Posterior cingulate gyrus (tissue), 11 donors: ENCODE measurements around the gene SPATA31A3.
A peak's percentile ranks its signal among the peaks of the same experiment; 100 is the strongest.
"Not testable (repeated sequence)": the region's sequence is repeated elsewhere in the genome, so short reads cannot be mapped to it uniquely, and the experiment has no call there.

Experiments
- DNase-seq, 10 donors: peaks; one replicate each; pipeline versions ENCODE4 v3.0.0 to v3.0.0-alpha.2; 2020 to 2021; ENCODE audit warnings: mixed read lengths in 3 of 10
- intact Hi-C: fragments of 100-400 bp; cut with DNase I; formaldehyde crosslinking; loops from one replicate; pipeline ENCODE4 v1.15.1; 2023

The SPATA31A3 gene

DNA sequence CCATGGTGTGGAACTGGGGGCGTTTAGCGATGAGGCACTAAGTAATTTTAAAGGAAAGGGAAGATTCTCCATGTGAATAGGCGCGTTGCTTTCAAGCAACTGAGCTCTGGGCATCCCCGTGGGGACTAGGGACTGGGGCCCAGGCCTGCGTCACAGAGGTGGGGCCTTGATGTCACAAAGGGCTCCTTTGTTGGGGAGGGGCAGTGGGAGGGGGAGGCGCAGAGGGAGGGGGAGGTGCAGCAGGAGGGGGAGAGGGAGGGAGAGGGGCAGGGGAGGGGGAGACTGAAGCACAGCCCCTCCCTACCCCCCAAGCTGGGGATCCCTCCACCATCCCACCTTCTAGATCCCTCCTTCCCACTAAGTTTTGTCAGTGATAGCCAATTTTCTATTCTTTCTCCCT lies at the start of gene SPATA31A3:
Gene SPATA31A3 (minus strand): TSS at position 101 of the 400 bp plus-strand sequence. CDS start 29 bp downstream, at position 72.
- intact Hi-C loops, DNase-seq: not testable (repeated sequence)

DNA sequence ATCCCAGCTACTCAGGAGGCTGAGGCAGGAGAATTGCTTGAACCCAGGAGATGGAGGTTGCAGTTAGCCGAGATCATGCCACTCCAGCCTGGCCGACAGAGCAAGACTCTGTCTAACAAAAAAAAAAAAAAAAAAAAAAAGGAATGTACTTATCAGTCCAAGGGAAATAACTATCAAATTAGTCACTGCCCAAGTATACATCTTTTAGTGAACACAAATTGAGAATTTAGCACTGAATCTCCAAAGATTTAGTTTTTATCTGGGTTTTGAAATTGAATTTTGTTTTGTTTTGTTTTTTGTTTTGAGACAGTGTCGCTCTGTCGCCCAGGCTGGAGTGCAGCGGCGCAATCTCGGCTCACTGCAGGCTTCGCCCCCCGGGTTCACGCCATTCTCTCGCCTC lies 39.8 kb downstream of the SPATA31A3 start:
- peak in 1 of 10 donors; percentile 25 for DNase-seq
- intact Hi-C loops, result not testable (repeated sequence)

DNA sequence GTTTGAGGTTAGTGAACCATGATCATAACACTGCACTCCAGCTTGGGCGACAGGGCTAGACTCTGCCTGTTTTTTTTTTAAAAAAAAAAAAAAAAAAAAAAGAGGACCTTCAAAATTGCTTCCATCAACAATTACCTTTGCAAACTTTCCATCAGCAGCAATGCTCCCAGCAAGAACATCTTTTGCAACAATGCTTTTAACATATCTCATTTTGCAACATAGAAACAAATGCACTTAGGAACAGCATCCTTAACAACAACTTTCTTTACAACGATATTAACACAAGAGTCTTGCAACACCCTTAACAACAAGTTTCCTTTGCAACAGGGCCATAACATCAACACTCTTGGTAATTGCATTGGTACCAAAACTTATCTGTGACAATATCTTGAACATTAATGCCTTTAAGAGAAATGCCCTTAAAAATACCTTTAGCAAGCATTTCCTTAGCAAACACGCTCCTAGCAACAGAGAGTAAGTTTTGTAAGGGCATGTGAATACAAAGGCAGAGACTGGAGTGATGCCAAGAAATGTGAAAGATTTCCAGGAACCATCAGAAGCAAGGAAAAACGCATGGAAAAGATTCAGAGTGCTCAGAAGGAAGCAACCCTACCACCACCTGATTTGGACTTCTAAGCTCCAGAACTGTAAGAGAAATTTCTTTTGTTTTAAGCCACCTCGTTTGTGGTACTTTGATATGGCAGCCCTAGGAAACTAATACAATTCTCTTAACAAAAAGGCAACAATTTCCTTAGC lies 49.8 kb downstream of the SPATA31A3 start:
- DNase-seq, intact Hi-C loops: not testable (repeated sequence)

DNA sequence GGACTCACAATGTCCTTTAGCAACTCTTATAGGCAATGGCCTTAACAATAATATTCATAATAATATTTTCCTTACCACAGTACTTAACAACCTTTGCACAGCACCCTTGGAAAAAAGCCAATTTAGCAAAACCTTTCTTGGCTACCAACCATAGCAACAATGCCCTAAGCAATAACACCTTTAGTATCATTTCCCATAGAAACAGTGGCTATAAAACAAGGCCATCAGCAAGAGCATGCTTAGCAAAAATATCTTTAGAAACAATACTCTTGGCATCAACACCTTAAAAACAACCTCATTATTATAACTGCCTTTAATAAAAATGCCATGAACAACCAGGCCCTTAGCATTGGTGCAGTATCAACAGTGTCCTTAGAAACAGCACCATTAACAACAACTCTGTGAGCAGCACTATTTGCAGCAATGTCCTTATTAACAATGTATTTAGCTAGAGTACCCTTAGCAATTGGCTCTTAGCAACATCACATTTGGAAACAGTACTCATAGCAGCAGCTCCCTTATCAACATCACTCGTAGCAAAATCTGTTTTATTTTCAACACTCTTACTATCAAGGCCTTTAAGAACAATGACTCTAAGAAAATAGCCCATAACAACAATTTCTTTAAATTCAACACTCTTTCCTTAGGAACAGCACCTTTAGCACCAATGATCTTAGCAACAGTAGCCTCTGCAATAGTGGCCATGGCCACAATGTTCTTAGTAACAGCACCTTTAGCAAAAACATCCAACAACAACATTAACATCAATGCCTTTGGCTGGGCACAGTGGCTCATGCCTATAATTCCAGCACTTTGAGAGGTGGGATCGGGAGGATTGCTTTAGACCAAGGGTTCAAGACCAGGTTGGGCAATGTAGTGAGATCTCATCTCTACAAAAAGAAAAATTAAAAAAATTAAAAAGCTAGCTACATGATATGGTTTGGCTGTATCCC lies 52.2 kb downstream of the SPATA31A3 start:
- DNase-seq, intact Hi-C loops: not testable (repeated sequence)

DNA sequence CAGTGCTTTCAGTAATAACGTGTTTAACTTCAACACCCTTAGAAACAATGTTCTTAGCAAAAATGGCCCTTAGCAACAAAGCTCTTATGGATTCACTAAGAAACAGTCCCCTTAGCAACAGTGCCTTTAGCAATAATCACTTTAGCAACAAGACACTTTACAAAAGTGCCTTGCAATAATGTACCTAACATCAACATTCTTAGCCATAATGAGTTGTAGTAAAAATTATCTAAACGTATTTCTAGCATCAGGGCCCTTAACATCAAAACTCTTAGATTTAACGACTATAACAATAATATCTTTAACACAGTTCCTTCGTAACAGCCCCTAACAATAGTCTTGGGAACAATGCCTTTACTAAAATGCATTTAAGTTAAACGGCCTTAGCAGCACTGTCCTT lies 54.0 kb downstream of the SPATA31A3 start:
- intact Hi-C loops, DNase-seq: not testable (repeated sequence)

DNA sequence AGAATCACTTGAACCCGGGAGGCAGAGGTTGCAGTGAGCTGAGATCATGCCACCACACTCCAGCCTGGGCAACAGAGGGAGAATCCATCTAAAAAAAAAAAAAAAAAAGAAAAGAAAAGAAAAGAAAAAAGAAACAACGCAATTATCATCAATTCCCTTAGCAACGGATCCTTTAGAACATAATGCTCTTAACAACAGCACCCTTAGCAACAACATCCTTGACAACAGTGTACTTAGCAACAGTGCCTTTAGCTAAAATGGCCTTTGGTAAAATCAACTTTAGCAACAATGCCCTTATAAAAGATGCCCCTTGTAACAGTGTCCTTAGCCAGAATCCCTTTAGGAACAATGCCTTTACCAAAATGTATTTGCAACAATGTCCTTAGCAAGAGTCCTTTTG lies 54.7 kb downstream of the SPATA31A3 start:
- intact Hi-C loops, result not testable (repeated sequence)

More for the DNA sequence above, 54.7 kb downstream of the SPATA31A3 start:
- DNase-seq, result not testable (repeated sequence)
